WTC11 (cell line): ENCODE measurements around the gene EIF5. TPM values are rescaled to one million over a fixed set of nuclear protein-coding genes. Genes with fewer than 3 reads are reported as not detected.
"Not testable (repeated sequence)": the region's sequence is repeated elsewhere in the genome, so short reads cannot be mapped to it uniquely, and the experiment has no call there.

Experiments
- ATAC-seq: fragments of 200-7000 bp; cut with Tn5 transposase; 2 replicates; pipeline ENCODE4 v1.10.0; 2021; ENCODE audit warnings: mild to moderate bottlenecking, moderate library complexity
- CTCF ChIA-PET: fragments of 300-600 bp; sonication (Branson Sonifier 250); formaldehyde crosslinking; loops from one replicate; lab custom pipeline; 2021; ENCODE audit warnings: antibody characterized with exemption; lab: Charles Lee
- POLR2A ChIA-PET: fragments of 350-600 bp; sonication (Branson Sonifier 250); formaldehyde crosslinking; loops from one replicate; lab custom pipeline; 2021; ENCODE audit warnings: antibody characterized with exemption; lab: Charles Lee
- DNase-seq: peaks from one replicate; pipeline ENCODE4 v3.0.0; 2021; ENCODE audit warnings: low spot score
- H3K27ac Mint-ChIP-seq: 2 replicates; pipeline ENCODE4 v1.8.0; 2021; ENCODE audit warnings: mixed read lengths
- H3K27me3 Mint-ChIP-seq: 2 replicates; pipeline ENCODE4 v1.8.0; 2021; ENCODE audit warnings: low read depth, mild to moderate bottlenecking, moderate library complexity, mixed read lengths
- H3K36me3 Mint-ChIP-seq: 2 replicates; pipeline ENCODE4 v1.8.0; 2021; ENCODE audit warnings: mixed read lengths
- H3K4me1 Mint-ChIP-seq: 2 replicates; pipeline ENCODE4 v1.8.0; 2022; ENCODE audit warnings: mixed read lengths
- H3K4me3 Mint-ChIP-seq: 2 replicates; pipeline ENCODE4 v1.8.0; 2021; ENCODE audit warnings: mild to moderate bottlenecking, moderate library complexity, mixed read lengths
- H3K9me3 Mint-ChIP-seq: 2 replicates; pipeline ENCODE4 v1.8.0; 2021; ENCODE audit warnings: mixed read lengths
- ATF2 ChIP-seq: sonication (generic); formaldehyde crosslinking; IDR thresholded peaks from 2 replicates; pipeline ENCODE4 v1.8.1; 2022; ENCODE audit warnings: low read depth, missing genetic modification reagents, borderline replicate concordance
- ATF6 ChIP-seq: sonication (generic); formaldehyde crosslinking; IDR thresholded peaks from 2 replicates; pipeline ENCODE4 v1.8.1; 2023; ENCODE audit warnings: mild to moderate bottlenecking, missing genetic modification reagents
- ELF4 ChIP-seq: sonication (generic); formaldehyde crosslinking; IDR thresholded peaks from 2 replicates; pipeline ENCODE4 v1.8.1; 2022; ENCODE audit warnings: low read depth, mild to moderate bottlenecking, moderate library complexity, missing genetic modification reagents
- FOXP1 ChIP-seq: sonication (generic); formaldehyde crosslinking; IDR thresholded peaks from 2 replicates; pipeline ENCODE4 v1.8.0; 2022; ENCODE audit warnings: missing genetic modification reagents, mild to moderate bottlenecking, moderate library complexity, borderline replicate concordance
- IRF2 ChIP-seq: sonication (generic); formaldehyde crosslinking; IDR thresholded peaks from 2 replicates; pipeline ENCODE4 v1.8.0; 2022; ENCODE audit warnings: low read depth, missing genetic modification reagents, borderline replicate concordance
- JAZF1 ChIP-seq: fragments of 250-450 bp; sonication (Bioruptor Pico); IDR thresholded peaks from 2 replicates; pipeline ENCODE4 v1.9.0; 2021; ENCODE audit warnings: moderate library complexity, mild to moderate bottlenecking, inconsistent platforms
- JUN ChIP-seq: sonication (generic); formaldehyde crosslinking; IDR thresholded peaks from 2 replicates; pipeline ENCODE4 v1.8.0; 2023; ENCODE audit warnings: mild to moderate bottlenecking, missing genetic modification reagents
- NR1H2 ChIP-seq: sonication (generic); formaldehyde crosslinking; IDR thresholded peaks from 2 replicates; pipeline ENCODE4 v1.9.0; 2021; ENCODE audit warnings: mild to moderate bottlenecking, moderate library complexity, missing genetic modification reagents
- NR2C2 ChIP-seq: sonication (generic); formaldehyde crosslinking; IDR thresholded peaks from 2 replicates; pipeline ENCODE4 v1.8.0; 2022; ENCODE audit warnings: mild to moderate bottlenecking, missing genetic modification reagents
- SMAD3 ChIP-seq: sonication (generic); formaldehyde crosslinking; IDR thresholded peaks from 2 replicates; pipeline ENCODE4 v1.8.0; 2022; ENCODE audit warnings: missing genetic modification reagents, mild to moderate bottlenecking, borderline replicate concordance
- SMAD4 ChIP-seq: sonication (generic); formaldehyde crosslinking; IDR thresholded peaks from 2 replicates; pipeline ENCODE4 v1.8.0; 2022; ENCODE audit warnings: mild to moderate bottlenecking, missing genetic modification reagents
- STAT6 ChIP-seq: sonication (generic); formaldehyde crosslinking; conservative IDR thresholded peaks from 2 replicates; pipeline ENCODE4 v1.8.1; 2023; ENCODE audit warnings: mild to moderate bottlenecking, low read depth, missing genetic modification reagents, moderate library complexity
- TEAD1 ChIP-seq: sonication (generic); formaldehyde crosslinking; IDR thresholded peaks from 2 replicates; pipeline ENCODE4 v1.8.0; 2022; ENCODE audit warnings: mild to moderate bottlenecking, missing genetic modification reagents
- TEAD4 ChIP-seq: sonication (generic); formaldehyde crosslinking; IDR thresholded peaks from 2 replicates; pipeline ENCODE4 v1.8.0; 2022; ENCODE audit warnings: mild to moderate bottlenecking, missing genetic modification reagents
- USF2 ChIP-seq: sonication (generic); formaldehyde crosslinking; IDR thresholded peaks from 2 replicates; pipeline ENCODE4 v1.8.1; 2023; ENCODE audit warnings: mild to moderate bottlenecking, missing genetic modification reagents, moderate library complexity
- ZBTB43 ChIP-seq: sonication (generic); formaldehyde crosslinking; IDR thresholded peaks from 2 replicates; pipeline ENCODE4 v1.8.1; 2023; ENCODE audit warnings: mild to moderate bottlenecking, missing genetic modification reagents
- ZMAT4 ChIP-seq: fragments of 250-450 bp; sonication (Bioruptor Pico); IDR thresholded peaks from 2 replicates; pipeline ENCODE4 v1.9.0; 2021; ENCODE audit warnings: mild to moderate bottlenecking
- ZNF138 ChIP-seq: sonication (generic); formaldehyde crosslinking; conservative IDR thresholded peaks from 2 replicates; pipeline ENCODE4 v1.8.1; 2022; ENCODE audit warnings: mild to moderate bottlenecking, moderate library complexity, missing genetic modification reagents
- ZNF317 ChIP-seq: sonication (generic); formaldehyde crosslinking; IDR thresholded peaks from 2 replicates; pipeline ENCODE4 v1.8.1; 2023; ENCODE audit warnings: low read depth, mild to moderate bottlenecking, moderate library complexity, missing genetic modification reagents, borderline replicate concordance
- ZNF425 ChIP-seq: fragments of 250-450 bp; sonication (Bioruptor Pico); conservative IDR thresholded peaks from 2 replicates; pipeline ENCODE4 v1.9.0; 2021; ENCODE audit warnings: mild to moderate bottlenecking
- total RNA-seq: library from RNA; stranded (reverse); gene quantifications from 3 replicates; pipeline ENCODE4 v1.2.3, GENCODE V29; 2021

The EIF5 gene
- total RNA-seq, 1 experiment from 2014 or later, result 282 TPM

GRCh38 chr14:103356024-103356682 lies 22.1 kb downstream of the EIF5 start:
- no peak for DNase-seq
- ATAC-seq, result no peak
- Mint-ChIP-seq H3K27me3 (no peaks in the 10 kb centered on the region; the same call in 1 of the 2 replicates), H3K27ac (no peak overlapping the region), H3K9me3 (peaks cover 7% of the 10 kb centered on the region; the same call in 1 of the 2 replicates), H3K4me1 (peaks cover 27% of the 10 kb centered on the region), H3K36me3 (no peaks in the 10 kb centered on the region), H3K4me3 (no peak overlapping the region)
- no peak for TF ChIP-seq TEAD1 (CRISPR knock-in tag)
- TF ChIP-seq ZMAT4 (CRISPR knock-in tag), result no peak
- TF ChIP-seq ZNF138 (CRISPR knock-in tag), result no peak
- no peak for TF ChIP-seq TEAD4 (CRISPR knock-in tag)
- no peak for TF ChIP-seq ZNF317 (CRISPR knock-in tag)
- no peak for TF ChIP-seq ZBTB43 (CRISPR knock-in tag)
- no peak for TF ChIP-seq JAZF1
- TF ChIP-seq USF2 (CRISPR knock-in tag), result no peak
- TF ChIP-seq NR1H2 (CRISPR knock-in tag), result no peak
- no peak for TF ChIP-seq ELF4 (CRISPR knock-in tag)
- TF ChIP-seq ZNF425 (CRISPR knock-in tag), result no peak
- ChIA-PET CTCF (interaction anchor here (0.6 to 0.7 kb wide), 2 partner anchors 66 to 1883 kb away, joined by 4 to 5 read pairs; no protein-coding TSS in a partner anchor), POLR2A (no interaction called here)

- CTCF ChIA-PET, result interaction anchor here (1.2 kb wide), 1 partner anchor 33 kb away, joined by 3 read pairs; no protein-coding TSS in a partner anchor
- H3K27ac Mint-ChIP-seq, H3K27me3 Mint-ChIP-seq, POLR2A ChIA-PET, DNase-seq, H3K4me3 Mint-ChIP-seq, ATAC-seq, H3K36me3 Mint-ChIP-seq: not testable (repeated sequence)
- Mint-ChIP-seq H3K9me3 (peaks cover 15% of the 10 kb centered on the region), H3K4me1 (peaks cover 27% of the 10 kb centered on the region)
These were observed 23.5 kb downstream of the EIF5 start for GRCh38 chr14:103357552-103357951.

- ChIA-PET POLR2A (no interaction called here), CTCF (interaction anchor here (1.0 kb wide), 1 partner anchor 31 kb away, joined by 4 read pairs; no protein-coding TSS in a partner anchor)
- Mint-ChIP-seq H3K27me3 (peaks cover 5% of the 10 kb centered on the region), H3K36me3 (peaks cover 18% of the 10 kb centered on the region), H3K9me3 (peaks cover 34% of the 10 kb centered on the region), H3K27ac (no peak overlapping the region), H3K4me1 (peaks cover 15% of the 10 kb centered on the region), H3K4me3 (no peak overlapping the region)
- ATAC-seq, result no peak
- DNase-seq, result no peak
- TF ChIP-seq ATF6 (CRISPR knock-in tag) (no peak), TEAD4 (CRISPR knock-in tag) (no peak), ATF2 (no peak), SMAD4 (CRISPR knock-in tag) (no peak), JUN (no peak), SMAD3 (CRISPR knock-in tag) (no peak), STAT6 (no peak), FOXP1 (CRISPR knock-in tag) (no peak), NR2C2 (CRISPR knock-in tag) (no peak), TEAD1 (CRISPR knock-in tag) (no peak), IRF2 (CRISPR knock-in tag) (no peak), NR1H2 (CRISPR knock-in tag) (no peak)
These were observed 26.5 kb downstream of the EIF5 start for GRCh38 chr14:103360548-103360947.
